GM21786 (cell line): ENCODE data around the gene SMG6.
A peak's percentile ranks its signal among the peaks of the same experiment; 100 is the strongest.
"Not testable (repeated sequence)": the region's sequence is repeated elsewhere in the genome, so short reads cannot be mapped to it uniquely, and the experiment has no call there.

Experiments
- ATAC-seq: cut with Tn5 transposase; IDR thresholded peaks from one replicate; pipeline ENCODE4 v1.9.1; 2021; ENCODE audit not compliant: unreplicated experiment

The SMG6 gene

GRCh38 chr17:2264067-2264860 lies 39.3 kb downstream of the SMG6 start:
- ATAC-seq, result no peak

- ATAC-seq, result no peak
These were observed 40.2 kb downstream of the SMG6 start for GRCh38 chr17:2263183-2264066.

GRCh38 chr17:2262135-2262587 lies 41.4 kb downstream of the SMG6 start:
- no peak for ATAC-seq

- peak; percentile 72 for ATAC-seq
These were observed 43.6 kb downstream of the SMG6 start for GRCh38 chr17:2259769-2260536.

- ATAC-seq, result not testable (repeated sequence)
These were observed 44.8 kb downstream of the SMG6 start for GRCh38 chr17:2258830-2259229.

DNA sequence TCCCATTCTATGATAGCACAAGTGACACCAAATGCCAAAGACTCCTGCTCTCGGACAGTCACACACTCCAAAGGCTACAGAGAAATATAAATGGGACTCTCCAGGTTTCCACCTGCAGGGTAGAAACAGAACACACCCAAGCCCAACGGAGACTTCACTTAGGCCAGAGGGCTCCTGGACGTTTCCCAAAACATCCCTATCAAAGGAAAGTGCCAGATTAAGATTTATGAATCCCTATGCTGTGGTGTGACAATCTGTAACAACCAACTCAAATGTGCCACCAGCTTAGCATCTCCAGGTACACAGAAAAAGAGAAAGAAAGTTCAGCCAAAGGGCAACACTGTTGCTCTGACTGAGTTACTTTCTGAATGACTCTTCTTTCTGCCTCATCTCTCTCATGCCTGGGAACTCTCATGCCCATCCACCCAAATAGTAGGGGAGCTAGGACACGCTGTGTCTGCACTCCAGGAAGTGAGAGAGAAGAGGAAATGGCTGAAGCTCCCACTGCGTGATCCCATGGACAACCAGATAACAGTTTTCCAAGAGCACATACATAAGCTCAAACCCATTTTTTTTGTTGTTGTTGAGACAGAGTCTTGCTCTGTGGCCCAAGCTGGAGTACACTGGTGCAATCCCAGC lies 49.7 kb downstream of the SMG6 start:
- ATAC-seq, result peak; percentile 88

DNA sequence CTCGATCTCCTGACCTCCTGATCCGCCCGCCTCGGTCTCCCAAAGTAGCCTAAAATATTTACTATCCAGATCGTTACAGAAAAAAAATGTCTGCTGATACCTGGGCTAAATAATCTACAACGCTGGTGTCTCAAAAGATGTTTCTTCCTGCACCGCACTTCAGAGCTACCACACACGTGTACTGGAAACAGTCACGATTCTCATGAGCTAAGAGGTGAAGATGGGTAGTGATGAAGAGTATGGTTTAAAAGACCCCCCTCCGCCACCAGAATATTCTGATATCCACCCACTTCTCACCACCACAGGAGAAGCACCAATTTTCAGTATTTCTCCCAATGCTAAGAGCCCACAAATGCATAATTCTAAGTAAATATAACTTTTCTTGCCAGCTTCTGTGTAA lies 50.2 kb downstream of the SMG6 start:
- no peak for ATAC-seq

- ATAC-seq, result no peak
These were observed 52.5 kb downstream of the SMG6 start for GRCh38 chr17:2251098-2251497.

- no peak for ATAC-seq
These were observed 53.2 kb downstream of the SMG6 start for GRCh38 chr17:2250140-2251095.

GRCh38 chr17:2247005-2247404 lies 56.6 kb downstream of the SMG6 start:
- no peak for ATAC-seq

GRCh38 chr17:2244545-2245525 lies 58.8 kb downstream of the SMG6 start:
- ATAC-seq, result no peak

- no peak for ATAC-seq
These were observed 59.6 kb downstream of the SMG6 start for GRCh38 chr17:2243953-2244352.

DNA sequence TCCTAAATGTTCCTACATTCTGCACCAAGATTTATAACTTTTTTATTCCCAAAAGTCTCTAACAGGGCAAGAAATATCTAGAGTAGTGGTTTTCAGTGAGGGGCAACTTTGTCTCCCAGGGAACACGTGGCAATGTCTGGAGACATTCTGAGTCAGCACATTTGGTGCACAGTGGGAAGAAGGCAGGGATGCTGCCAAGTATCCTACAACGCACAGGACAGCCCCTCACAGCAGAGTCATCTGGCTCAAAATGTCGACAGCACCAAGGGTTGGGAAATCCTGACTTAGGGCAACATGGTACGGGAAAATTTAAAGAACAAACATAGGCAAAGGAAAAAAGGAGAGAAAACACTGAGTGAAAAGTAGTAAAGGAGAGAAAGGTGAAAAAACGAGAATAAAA lies 61.8 kb downstream of the SMG6 start:
- ATAC-seq, result no peak

GRCh38 chr17:2240541-2240940 lies 63.0 kb downstream of the SMG6 start:
- ATAC-seq, result no peak

DNA sequence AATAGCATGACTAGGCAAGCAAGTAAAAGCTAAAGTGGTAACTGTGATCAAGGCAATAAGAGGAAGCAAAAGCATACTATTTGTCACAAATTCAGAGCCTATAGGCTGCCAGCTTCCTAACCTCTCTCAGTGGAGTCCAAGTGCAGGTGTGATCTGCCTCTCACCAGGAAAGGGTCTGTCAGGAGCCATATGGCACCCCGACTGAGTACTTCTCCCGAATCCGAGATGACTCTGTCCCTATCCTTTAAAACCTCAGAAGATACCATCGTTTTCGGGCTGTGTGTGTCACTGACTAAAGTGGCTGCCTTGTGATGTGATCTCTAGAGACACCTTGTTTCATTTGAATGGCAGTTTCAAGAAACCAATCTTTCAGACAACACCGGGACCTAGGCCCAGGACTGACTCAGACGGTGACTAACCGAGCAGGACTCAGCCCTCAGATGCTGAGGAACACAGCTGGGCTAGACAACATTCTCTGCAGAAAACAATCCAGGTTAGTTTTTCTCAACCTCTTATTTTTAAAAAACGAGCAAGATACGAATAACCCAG lies 63.6 kb downstream of the SMG6 start:
- ATAC-seq, result peak; percentile 61

GRCh38 chr17:2239170-2239551 lies 64.4 kb downstream of the SMG6 start:
- ATAC-seq, result no peak

GRCh38 chr17:2238432-2239169 lies 65.0 kb downstream of the SMG6 start:
- ATAC-seq, result peak; percentile 49

DNA sequence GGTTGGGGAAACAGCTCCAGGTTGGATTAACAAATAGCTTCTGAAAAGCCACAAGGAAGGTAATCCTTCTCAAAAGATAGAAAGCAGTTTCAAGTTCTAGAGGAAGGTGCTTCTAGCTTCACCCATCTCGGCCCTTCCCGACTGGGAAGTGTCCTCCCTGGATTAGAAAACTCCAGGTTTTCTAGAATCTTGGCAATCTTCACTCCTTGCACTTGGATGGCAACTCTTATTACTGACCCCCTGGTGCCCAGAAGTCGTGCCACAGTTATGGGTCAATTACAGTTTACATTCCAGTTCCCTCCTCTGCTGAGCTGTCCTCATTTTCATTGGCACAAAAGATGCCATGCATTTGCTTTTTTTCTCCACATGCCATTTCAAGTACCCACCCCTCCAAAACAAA lies 65.6 kb downstream of the SMG6 start:
- no peak for ATAC-seq
